ENCODE measurements around the gene SCUBE2. TPM values are rescaled to one million over a fixed set of nuclear protein-coding genes. Genes with fewer than 3 reads are reported as not detected.

Gene SCUBE2
- total RNA-seq, 1 donor: 0.54 TPM

- no peak for TF ChIP-seq CTCF (IDR thresholded peaks at IDR 0.05; ENCODE audit: insufficient read depth, low read length)
- no peak for DNase-seq (ENCODE audit: low read depth)
- H3K4me3 ChIP-seq (ENCODE audit: low read depth, low read length): no peak overlapping the region
These were observed 2.3 kb downstream of the SCUBE2 start for GRCh38 chr11:9089061-9089460.

DNA sequence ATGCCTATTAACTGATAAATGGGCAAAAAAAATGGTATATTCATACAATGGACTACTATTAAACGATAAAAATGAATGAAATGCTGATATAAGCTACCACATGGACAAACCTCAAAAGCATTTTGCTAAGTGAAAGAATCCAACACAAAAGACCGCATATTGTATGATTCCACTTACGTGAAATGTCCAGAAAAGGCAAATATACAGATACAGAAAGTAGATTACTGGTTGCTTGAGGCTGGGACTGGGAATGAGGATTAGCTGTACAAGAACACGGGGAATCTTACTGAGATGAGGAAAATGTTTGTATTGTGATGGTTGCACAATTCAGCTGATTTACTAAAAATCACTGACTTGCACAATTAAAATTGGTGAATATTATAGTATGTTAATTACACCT, 8.8 kb downstream of the SCUBE2 start:
- DNase-seq (ENCODE audit: low read depth): no peak
- TF ChIP-seq CTCF (IDR thresholded peaks at IDR 0.05; ENCODE audit: insufficient read depth, low read length): no peak
- H3K4me3 ChIP-seq (ENCODE audit: low read depth, low read length): no peak overlapping the region

DNA sequence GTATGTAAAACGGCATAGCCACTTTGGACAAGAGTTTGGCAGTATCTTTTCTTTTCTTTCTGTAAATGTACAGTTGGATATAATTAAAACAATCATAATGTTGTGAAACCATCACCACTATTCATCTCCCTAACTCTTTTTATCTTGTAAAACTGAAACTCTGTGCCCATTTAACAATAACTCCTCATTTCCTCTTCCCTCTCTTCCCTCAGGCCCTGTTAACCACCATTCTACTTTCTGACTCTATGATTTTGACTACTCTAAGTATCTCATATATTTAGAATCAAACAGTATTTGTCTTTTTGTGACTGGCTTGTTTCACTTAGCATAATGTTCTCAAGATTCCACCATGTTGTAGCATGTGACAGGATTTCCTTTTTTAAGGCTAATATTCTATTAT, 10.2 kb downstream of the SCUBE2 start:
- TF ChIP-seq CTCF (IDR thresholded peaks at IDR 0.05; ENCODE audit: insufficient read depth, low read length): no peak
- DNase-seq (ENCODE audit: low read depth): no peak
- no peak overlapping the region for H3K4me3 ChIP-seq (ENCODE audit: low read depth, low read length)

- H3K4me3 ChIP-seq (ENCODE audit: low read depth, low read length): no peak overlapping the region
- no peak for DNase-seq (ENCODE audit: low read depth)
- no peak for TF ChIP-seq CTCF (IDR thresholded peaks at IDR 0.05; ENCODE audit: insufficient read depth, low read length)
These were observed 13.0 kb downstream of the SCUBE2 start for GRCh38 chr11:9078113-9079086.

GRCh38 chr11:9077164-9077563, 14.2 kb downstream of the SCUBE2 start:
- TF ChIP-seq CTCF (IDR thresholded peaks at IDR 0.05; ENCODE audit: insufficient read depth, low read length): no peak
- H3K4me3 ChIP-seq (ENCODE audit: low read depth, low read length): no peak overlapping the region
- DNase-seq (ENCODE audit: low read depth): no peak

GRCh38 chr11:9076661-9077060, 14.7 kb downstream of the SCUBE2 start:
- no peak overlapping the region for H3K4me3 ChIP-seq (ENCODE audit: low read depth, low read length)
- no peak for DNase-seq (ENCODE audit: low read depth)
- TF ChIP-seq CTCF (IDR thresholded peaks at IDR 0.05; ENCODE audit: insufficient read depth, low read length): no peak
